Erythroblast (primary cell): ENCODE results near the gene TMPRSS2.

Experiments
- GATA1 ChIP-seq: IDR thresholded peaks from 2 replicates; pipeline ENCODE4 v1.6.1; 2011; ENCODE audit warnings: low read depth, mild to moderate bottlenecking, control low read depth, low read length, moderate library complexity
- POLR2A ChIP-seq: IDR thresholded peaks from 2 replicates; pipeline ENCODE4 v1.6.1; 2011; ENCODE audit warnings: mild to moderate bottlenecking, low read length

DNA sequence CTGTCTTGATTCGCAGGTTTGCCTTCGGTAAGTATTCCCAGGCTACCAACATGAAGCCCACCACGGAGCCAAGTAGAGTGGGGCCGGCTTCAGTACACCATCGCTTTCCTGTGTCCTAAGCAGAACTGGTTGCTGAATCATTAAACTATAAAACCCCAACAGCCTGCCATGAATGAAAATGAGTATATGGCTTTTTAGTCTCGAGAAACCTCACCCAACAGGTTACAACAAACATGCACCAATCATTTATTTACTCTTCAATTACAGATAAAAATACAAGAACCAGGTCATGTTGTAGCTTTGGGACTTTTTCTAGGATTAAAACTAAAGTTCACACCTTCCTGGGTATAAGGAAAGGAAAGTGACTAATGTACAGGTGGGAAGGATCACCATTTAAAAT, 7.6 kb downstream of the TMPRSS2 start:
- TF ChIP-seq POLR2A (no peak), GATA1 (no peak)
